ENCODE data around the gene C12orf56. TPM values are rescaled to one million over a fixed set of nuclear protein-coding genes. Genes with fewer than 3 reads are reported as not detected.
"Not testable (repeated sequence)": the region's sequence is repeated elsewhere in the genome, so short reads cannot be mapped to it uniquely, and the experiment has no call there.

The C12orf56 gene
- total and polyA plus RNA-seq, 2 donors: 0.19 to 0.95 TPM

- H3K4me1 ChIP-seq (ENCODE audit: insufficient read depth): no peaks in the 10 kb centered on the region
- peak overlapping the region; percentile 92 for H3K27ac ChIP-seq (ENCODE audit: low read depth)
- H3K4me3 ChIP-seq (ENCODE audit: low read depth, low read length): peak overlapping the region; percentile 69
- H3K36me3 ChIP-seq (ENCODE audit: insufficient read depth): no peaks in the 10 kb centered on the region
- WGBS: under 1% methylated on average over 78 of the region's 78 CpGs
- DNase-seq (ENCODE audit: extremely low spot score): no peak
Measured at GRCh38 chr12:64404470-64405256, 14.1 kb upstream of the C12orf56 start.

GRCh38 chr12:64403707-64404469 is 13.3 kb upstream of the C12orf56 start, which contains the start of gene XPOT:
Gene XPOT, plus strand, starts transcription at chr12:64404392. Its CDS starts 5,644 bp downstream, at chr12:64410036.
- peak within 1 kb of the TSS; percentile 69 for H3K4me3 ChIP-seq (ENCODE audit: low read depth, low read length)
- H3K27ac ChIP-seq (ENCODE audit: low read depth): peak within 1 kb of the TSS; percentile 92
- peak; percentile 80 for DNase-seq (ENCODE audit: extremely low spot score)
- WGBS: 12% methylated on average over 60 of the region's 60 CpGs
- H3K36me3 ChIP-seq (ENCODE audit: insufficient read depth): no peaks in the 10 kb centered on the region
- H3K4me1 ChIP-seq (ENCODE audit: insufficient read depth): no peaks in the 10 kb centered on the region

- H3K4me3 ChIP-seq (ENCODE audit: low read depth, low read length): no peak overlapping the region
- no peaks in the 10 kb centered on the region for H3K36me3 ChIP-seq (ENCODE audit: insufficient read depth)
- DNase-seq (ENCODE audit: extremely low spot score): no peak
- H3K27ac ChIP-seq (ENCODE audit: low read depth): no peak overlapping the region
- no peaks in the 10 kb centered on the region for H3K4me1 ChIP-seq (ENCODE audit: insufficient read depth)
- 89% methylated on average over 5 of the region's 5 CpGs for WGBS
Measured at GRCh38 chr12:64402181-64402580, 11.6 kb upstream of the C12orf56 start.

GRCh38 chr12:64400041-64400440 is 9.5 kb upstream of the C12orf56 start:
- H3K36me3 ChIP-seq (ENCODE audit: insufficient read depth): no peaks in the 10 kb centered on the region
- H3K4me1 ChIP-seq (ENCODE audit: insufficient read depth): no peaks in the 10 kb centered on the region
- WGBS: 42% methylated on average over 4 of the region's 4 CpGs
- H3K4me3 ChIP-seq (ENCODE audit: low read depth, low read length): no peak overlapping the region
- DNase-seq (ENCODE audit: extremely low spot score): no peak
- H3K27ac ChIP-seq (ENCODE audit: low read depth): no peak overlapping the region

- Histone ChIP-seq H3K27ac (ENCODE audit: low read depth) (no peak overlapping the region), H3K4me1 (ENCODE audit: insufficient read depth) (no peaks in the 10 kb centered on the region), H3K4me3 (ENCODE audit: low read depth, low read length) (no peak overlapping the region), H3K36me3 (ENCODE audit: insufficient read depth) (no peaks in the 10 kb centered on the region)
- WGBS: 60% methylated on average over 2 of the region's 2 CpGs
- DNase-seq (ENCODE audit: extremely low spot score): no peak
Measured at GRCh38 chr12:64395739-64396138, 5.2 kb upstream of the C12orf56 start.

GRCh38 chr12:64392221-64392620 is 1.7 kb upstream of the C12orf56 start:
- DNase-seq (ENCODE audit: extremely low spot score): no peak
- Histone ChIP-seq H3K4me1 (ENCODE audit: insufficient read depth) (no peaks in the 10 kb centered on the region), H3K4me3 (ENCODE audit: low read depth, low read length) (no peak overlapping the region), H3K36me3 (ENCODE audit: insufficient read depth) (no peaks in the 10 kb centered on the region), H3K27ac (ENCODE audit: low read depth) (no peak overlapping the region)
- 86% methylated on average over 3 of the region's 3 CpGs for WGBS

GRCh38 chr12:64389154-64389553 is 1.4 kb downstream of the C12orf56 start:
- Histone ChIP-seq H3K4me1 (ENCODE audit: insufficient read depth) (no peaks in the 10 kb centered on the region), H3K27ac (ENCODE audit: low read depth) (no peak overlapping the region), H3K36me3 (ENCODE audit: insufficient read depth) (no peaks in the 10 kb centered on the region), H3K4me3 (ENCODE audit: low read depth, low read length) (no peak overlapping the region)
- 73% methylated on average over 18 of the region's 18 CpGs for WGBS
- DNase-seq (ENCODE audit: extremely low spot score): no peak

GRCh38 chr12:64387197-64387816 is 3.3 kb downstream of the C12orf56 start:
- no peak overlapping the region for H3K4me3 ChIP-seq (ENCODE audit: low read depth, low read length)
- no peak for DNase-seq (ENCODE audit: extremely low spot score)
- H3K36me3 ChIP-seq (ENCODE audit: insufficient read depth): no peaks in the 10 kb centered on the region
- WGBS: 86% methylated on average over 6 of the region's 6 CpGs
- H3K27ac ChIP-seq (ENCODE audit: low read depth): no peak overlapping the region
- no peaks in the 10 kb centered on the region for H3K4me1 ChIP-seq (ENCODE audit: insufficient read depth)

- Histone ChIP-seq H3K4me3 (ENCODE audit: low read depth, low read length) (no peak overlapping the region), H3K4me1 (ENCODE audit: insufficient read depth) (no peaks in the 10 kb centered on the region), H3K36me3 (ENCODE audit: insufficient read depth) (no peaks in the 10 kb centered on the region), H3K27ac (ENCODE audit: low read depth) (no peak overlapping the region)
- 66% methylated on average over 2 of the region's 2 CpGs for WGBS
- DNase-seq (ENCODE audit: extremely low spot score): no peak
Measured at GRCh38 chr12:64385468-64385867, 5.1 kb downstream of the C12orf56 start.

- H3K36me3 ChIP-seq (ENCODE audit: insufficient read depth): no peaks in the 10 kb centered on the region
- no peak overlapping the region for H3K27ac ChIP-seq (ENCODE audit: low read depth)
- H3K4me1 ChIP-seq (ENCODE audit: insufficient read depth): no peaks in the 10 kb centered on the region
- WGBS: 91% methylated on average over 3 of the region's 3 CpGs
- DNase-seq (ENCODE audit: extremely low spot score): no peak
- no peak overlapping the region for H3K4me3 ChIP-seq (ENCODE audit: low read depth, low read length)
Measured at GRCh38 chr12:64385019-64385418, 5.5 kb downstream of the C12orf56 start.

- no peak overlapping the region for H3K27ac ChIP-seq (ENCODE audit: low read depth)
- 64% methylated on average over 1 of the region's 1 CpG for WGBS
- no peak overlapping the region for H3K4me3 ChIP-seq (ENCODE audit: low read depth, low read length)
- no peaks in the 10 kb centered on the region for H3K36me3 ChIP-seq (ENCODE audit: insufficient read depth)
- no peaks in the 10 kb centered on the region for H3K4me1 ChIP-seq (ENCODE audit: insufficient read depth)
- no peak for DNase-seq (ENCODE audit: extremely low spot score)
Measured at GRCh38 chr12:64383675-64384074, 6.9 kb downstream of the C12orf56 start.

- Histone ChIP-seq H3K4me3 (ENCODE audit: low read depth, low read length) (no peak overlapping the region), H3K27ac (ENCODE audit: low read depth) (no peak overlapping the region), H3K4me1 (ENCODE audit: insufficient read depth) (no peaks in the 10 kb centered on the region), H3K36me3 (ENCODE audit: insufficient read depth) (no peaks in the 10 kb centered on the region)
- 93% methylated on average over 4 of the region's 4 CpGs for WGBS
- DNase-seq (ENCODE audit: extremely low spot score): no peak
Measured at GRCh38 chr12:64362721-64363305, 27.7 kb downstream of the C12orf56 start.

- DNase-seq (ENCODE audit: extremely low spot score); H3K36me3 ChIP-seq (ENCODE audit: insufficient read depth); H3K4me3 ChIP-seq (ENCODE audit: low read depth, low read length); H3K4me1 ChIP-seq (ENCODE audit: insufficient read depth); H3K27ac ChIP-seq (ENCODE audit: low read depth): not testable (repeated sequence)
- WGBS: 87% methylated on average over 3 of the region's 3 CpGs
Measured at GRCh38 chr12:64361173-64361572, 29.4 kb downstream of the C12orf56 start.
